Esophagus squamous epithelium (tissue), 4 donors: Measurements from ENCODE around the gene PVALEF.

Experiments used
- CTCF ChIP-seq, 6 experiments: fragments of 450-650 bp in 4 of 6; fragments of 200-600 bp in 2 of 6; sonication (generic) in 2 of 6; IDR thresholded peaks; one replicate each; pipeline ENCODE4 v1.5.1; 2016 to 2019; ENCODE audit warnings: antibody characterized with exemption in 6 of 6, mild to moderate bottlenecking in 4 of 6, moderate library complexity in 4 of 6
- POLR2A ChIP-seq, 4 donors: fragments of 450-650 bp; IDR thresholded peaks; one replicate each; pipeline ENCODE4 v1.6.1; 2017; ENCODE audit warnings: antibody characterized with exemption in 4 of 4, mild to moderate bottlenecking in 4 of 4, moderate library complexity in 3 of 4

- no peak for TF ChIP-seq CTCF (IDR thresholded peaks at IDR 0.05)
- TF ChIP-seq POLR2A (IDR thresholded peaks at IDR 0.05), result no peak
Observed at GRCh38 chr17:81160306-81160705, 5.0 kb upstream of the PVALEF start.
